Dermis lymphatic vessel endothelial cell (primary cell): ENCODE data around the gene HPSE. TPM values are rescaled to one million over a fixed set of nuclear protein-coding genes. Genes with fewer than 3 reads are reported as not detected.

ENCODE experiments used
- total RNA-seq: library from RNA; depleted of rRNA; stranded (reverse); fragments of >200 nt; gene quantifications from 2 replicates; pipeline ENCODE4 v1.2.1, GENCODE V29; 2014

HPSE gene
- total RNA-seq: 9.4 and 16.3 TPM in 2 replicates

DNA sequence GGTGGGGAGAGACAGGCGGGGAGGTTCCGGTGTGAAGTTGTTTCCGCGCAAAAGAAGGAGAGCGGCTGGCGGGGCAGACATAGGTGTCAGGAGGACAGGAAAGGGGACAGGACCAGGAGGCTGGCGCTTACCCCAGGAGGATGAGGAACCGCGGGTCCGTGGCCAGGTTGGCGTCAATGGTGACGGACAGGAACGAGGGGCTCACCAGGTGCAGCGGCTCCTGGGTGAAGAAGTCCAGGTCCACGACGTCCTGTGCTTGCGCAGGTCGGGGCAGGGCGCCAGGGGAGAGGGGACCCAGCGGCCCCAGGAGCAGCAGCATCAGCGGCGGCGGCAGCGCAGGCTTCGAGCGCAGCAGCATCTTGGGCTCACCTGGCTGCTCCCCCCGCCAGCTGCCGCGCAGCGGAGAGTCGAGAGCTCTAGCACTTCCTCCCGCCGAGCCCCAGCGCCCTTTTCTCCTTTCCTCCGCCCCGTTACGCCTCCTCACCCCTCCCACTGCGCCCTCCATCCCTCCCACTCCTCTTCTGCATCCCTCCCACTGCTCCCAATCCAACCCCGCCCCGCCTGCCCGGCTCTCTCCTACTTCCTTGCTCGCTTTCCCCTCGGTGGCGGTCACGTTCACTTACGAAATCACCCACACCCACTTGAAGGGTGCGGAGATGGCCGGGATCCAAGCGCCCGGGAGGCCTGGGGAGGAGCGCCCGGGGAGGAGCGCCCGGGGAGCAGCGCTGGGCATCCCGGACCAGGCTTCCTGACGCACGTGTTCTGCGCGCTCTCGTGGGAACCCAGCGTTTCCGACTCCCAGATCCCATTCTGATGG, at the start of gene HPSE:
HPSE (minus strand) TSS at position 424 of the 817 bp plus-strand sequence; CDS start at position 358, 66 bp downstream.

DNA sequence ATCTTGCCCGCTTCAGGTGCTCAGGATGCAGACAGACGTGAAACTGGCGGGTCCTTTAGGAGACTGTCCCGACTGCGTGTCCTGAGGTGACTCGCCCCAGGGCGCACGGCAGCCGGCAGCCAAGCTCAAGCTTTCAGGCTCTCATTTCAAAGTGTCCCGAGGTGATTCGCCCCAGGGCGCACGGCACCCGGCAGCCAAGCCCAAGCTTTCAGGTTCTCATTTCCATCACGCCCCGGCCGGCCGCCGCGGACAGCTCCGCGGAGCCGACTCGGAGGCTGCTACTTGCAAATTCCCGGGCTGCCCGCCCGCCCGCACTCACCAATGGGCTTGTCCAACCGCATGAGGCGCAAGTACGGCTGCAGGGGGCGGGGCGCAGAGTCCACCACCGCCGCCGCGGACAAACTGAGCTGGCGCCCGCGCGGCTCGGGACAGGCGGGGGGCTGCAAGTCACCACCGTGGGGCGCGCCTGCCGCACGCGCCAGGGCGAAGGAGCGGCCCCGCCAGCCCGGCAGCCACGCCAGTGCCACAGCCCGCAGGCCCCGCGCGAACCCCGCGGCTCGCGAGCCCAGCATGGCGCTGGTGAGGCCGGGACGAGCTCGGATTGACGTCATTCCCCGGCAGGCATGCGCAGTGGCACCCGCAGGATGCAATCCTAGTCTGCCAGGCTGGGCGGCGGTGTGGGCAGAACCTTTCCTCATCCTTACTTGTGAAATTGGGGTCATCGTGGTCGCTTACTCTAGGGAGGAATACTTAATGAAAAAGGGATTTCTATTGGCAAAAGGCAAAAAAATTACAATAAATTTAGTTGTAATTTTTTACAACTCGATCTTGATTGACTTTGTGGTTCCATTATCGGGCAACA, 50.2 kb downstream of the HPSE start, which contains the start of gene COQ2:
COQ2 (minus strand) TSS at position 606 of the 862 bp plus-strand sequence; CDS start at position 572, 34 bp downstream.

Other genes starting within 250 kb of the HPSE start
- gene PLAC8, start 220.1 kb downstream of the HPSE start, total RNA-seq: 0.22 TPM in 1 of 2 replicates, not detected in the other
- 17.1 and 20.3 TPM in 2 replicates for gene COQ2, start 50.0 kb downstream of the HPSE start, total RNA-seq
- gene HELQ, start 121.0 kb upstream of the HPSE start, total RNA-seq: 17.0 and 18.5 TPM in 2 replicates
- gene MRPS18C, start 121.2 kb upstream of the HPSE start, total RNA-seq: 20.2 and 20.5 TPM in 2 replicates
- 22.5 and 27.8 TPM in 2 replicates for gene ABRAXAS1, start 150.3 kb upstream of the HPSE start, total RNA-seq
- gene GPAT3, start 201.3 kb upstream of the HPSE start, total RNA-seq: 15.0 and 22.3 TPM in 2 replicates